GM18520 (cell line): ENCODE measurements around the gene CDC6.

Experiments
- ATAC-seq: cut with Tn5 transposase; IDR thresholded peaks from one replicate; pipeline ENCODE4 v1.9.1; 2021; ENCODE audit not compliant: unreplicated experiment

The CDC6 gene

GRCh38 chr17:40309949-40310510, 22.4 kb downstream of the CDC6 start:
- ATAC-seq, result no peak

- ATAC-seq, result no peak
Observed at GRCh38 chr17:40310882-40311391, 23.3 kb downstream of the CDC6 start.

GRCh38 chr17:40311575-40311974, 23.9 kb downstream of the CDC6 start:
- no peak for ATAC-seq

- ATAC-seq, result no peak
Observed at GRCh38 chr17:40312131-40312731, 24.6 kb downstream of the CDC6 start.

- no peak for ATAC-seq
Observed at GRCh38 chr17:40312893-40313667, 25.4 kb downstream of the CDC6 start.

- ATAC-seq, result no peak
Observed at GRCh38 chr17:40313668-40314583, 26.2 kb downstream of the CDC6 start.

GRCh38 chr17:40314584-40314956, 26.9 kb downstream of the CDC6 start:
- ATAC-seq, result no peak

- no peak for ATAC-seq
Observed at GRCh38 chr17:40315206-40315605, 27.5 kb downstream of the CDC6 start.

GRCh38 chr17:40315678-40316570, 28.2 kb downstream of the CDC6 start:
- ATAC-seq, result no peak

GRCh38 chr17:40316571-40317344, 29.1 kb downstream of the CDC6 start:
- no peak for ATAC-seq

- ATAC-seq, result no peak
Observed at GRCh38 chr17:40317345-40317873, 29.7 kb downstream of the CDC6 start.

GRCh38 chr17:40317880-40318829, 30.5 kb downstream of the CDC6 start:
- ATAC-seq, result peak; percentile 49

GRCh38 chr17:40318830-40319391, 31.2 kb downstream of the CDC6 start:
- ATAC-seq, result no peak

- ATAC-seq, result no peak
Observed at GRCh38 chr17:40319651-40320540, 32.2 kb downstream of the CDC6 start.

GRCh38 chr17:40320756-40321523, 33.3 kb downstream of the CDC6 start:
- ATAC-seq, result no peak

- ATAC-seq, result no peak
Observed at GRCh38 chr17:40321524-40321929, 33.8 kb downstream of the CDC6 start.
